Mammary epithelial cell (primary cell): ENCODE data around the gene MYO5C.

Experiments
- CTCF ChIP-seq, 2 donors: IDR thresholded peaks in 1 of 2; conservative IDR thresholded peaks in 1 of 2; 2 replicates each; pipeline ENCODE4 v1.5.1; 2011 to 2012; ENCODE audit warnings: inconsistent platforms in 2 of 2, low read length in 2 of 2, mild to moderate bottlenecking in 2 of 2, control low read depth in 1 of 2, low read depth in 1 of 2; ENCODE audit not compliant: insufficient read depth in 1 of 2; ENCODE audit errors: extremely low read depth in 1 of 2
- EZH2 ChIP-seq: IDR thresholded peaks from 2 replicates; pipeline ENCODE4 v1.6.1; 2012; ENCODE audit warnings: low read length, inconsistent platforms, borderline replicate concordance

GRCh38 chr15:52288051-52288942 is 7.3 kb downstream of the MYO5C start:
- TF ChIP-seq CTCF (conservative IDR thresholded peaks at IDR 0.05 in 1 of 2, IDR thresholded peaks at IDR 0.05 in 1 of 2; ENCODE audit: extremely low read depth in 1 of 2, insufficient read depth in 1 of 2, low read depth in 1 of 2, low read length in 2 of 2) (no peak), EZH2 (no peak)
